ENCODE results near the gene TRIM28.

Gene TRIM28

DNA sequence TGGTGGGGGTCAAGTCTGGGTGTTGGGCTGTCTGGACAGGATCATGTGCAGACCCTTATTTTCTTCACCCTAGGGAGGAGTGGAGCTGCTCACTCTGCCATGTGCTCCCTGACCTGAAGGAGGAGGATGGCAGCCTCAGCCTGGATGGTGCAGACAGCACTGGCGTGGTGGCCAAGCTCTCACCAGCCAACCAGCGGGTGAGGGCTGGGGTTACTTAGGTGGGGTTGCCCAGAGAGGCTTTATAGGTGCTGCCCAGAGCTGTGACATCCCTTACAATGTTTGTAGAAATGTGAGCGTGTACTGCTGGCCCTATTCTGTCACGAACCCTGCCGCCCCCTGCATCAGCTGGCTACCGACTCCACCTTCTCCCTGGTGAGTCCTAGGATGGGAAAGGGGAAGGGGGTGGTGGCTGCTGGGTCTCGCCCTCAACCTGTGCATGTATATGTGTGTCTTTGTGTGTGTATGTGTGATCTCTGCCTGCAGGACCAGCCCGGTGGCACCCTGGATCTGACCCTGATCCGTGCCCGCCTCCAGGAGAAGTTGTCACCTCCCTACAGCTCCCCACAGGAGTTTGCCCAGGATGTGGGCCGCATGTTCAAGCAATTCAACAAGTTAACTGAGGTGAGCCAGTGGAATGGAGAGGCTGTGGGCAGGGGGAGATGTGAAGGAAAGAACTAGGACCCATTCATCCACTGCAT lies 5.9 kb downstream of the TRIM28 start:
- DNase-seq (ENCODE audit: low read depth) = no peak

- no peak for DNase-seq (ENCODE audit: low read depth)
These were observed 6.7 kb downstream of the TRIM28 start for GRCh38 chr19:58550362-58551122.

GRCh38 chr19:58551123-58551497 lies 7.2 kb downstream of the TRIM28 start:
- no peak for DNase-seq (ENCODE audit: low read depth)

DNA sequence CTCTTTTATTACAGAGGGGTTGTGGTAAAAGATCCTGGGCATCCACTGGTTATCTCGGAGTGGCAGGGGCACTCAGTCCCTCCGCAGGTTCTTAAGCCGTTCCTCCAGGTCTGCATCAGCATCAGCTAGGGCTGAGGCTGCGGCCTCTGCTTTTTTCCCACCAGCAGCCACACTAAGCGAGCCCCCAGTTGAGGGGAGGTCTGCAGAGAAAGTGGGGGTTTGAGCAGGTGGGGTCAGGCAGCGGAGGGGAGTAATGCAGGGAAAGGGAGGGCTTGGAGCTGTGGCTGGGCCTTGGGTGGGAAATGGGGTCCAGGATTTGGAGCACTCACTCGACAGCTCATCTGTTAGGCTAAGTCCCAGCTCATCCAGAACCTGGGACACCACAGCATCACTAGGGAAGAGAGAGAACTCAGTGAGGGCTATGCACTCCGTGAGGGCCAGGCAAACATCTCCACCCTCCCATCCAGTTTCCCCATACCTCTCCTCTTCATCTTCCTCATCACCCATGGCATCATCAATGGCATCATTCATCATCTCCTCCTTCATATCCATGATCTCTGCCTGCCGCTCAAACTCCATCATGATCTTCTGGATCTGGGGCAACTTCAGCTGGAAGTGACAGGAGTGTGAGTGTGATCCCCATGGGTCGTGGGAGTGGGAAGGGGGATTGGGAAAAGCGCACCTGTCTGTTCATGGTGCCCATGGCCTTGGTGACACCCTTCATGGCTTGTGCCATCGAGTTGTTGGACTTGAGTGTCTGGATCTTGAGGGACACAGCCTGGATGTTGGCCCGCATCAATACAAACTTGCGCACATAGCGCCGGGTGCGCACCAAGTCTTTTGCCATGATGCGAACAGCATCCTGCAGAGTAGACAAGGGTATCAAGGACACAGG lies 8.0 kb downstream of the TRIM28 start:
- DNase-seq (ENCODE audit: low read depth) = no peak

GRCh38 chr19:58552655-58553054 lies 8.8 kb downstream of the TRIM28 start:
- no peak for DNase-seq (ENCODE audit: low read depth)

- no peak for DNase-seq (ENCODE audit: low read depth)
These were observed 10.1 kb downstream of the TRIM28 start for GRCh38 chr19:58553799-58554493.

DNA sequence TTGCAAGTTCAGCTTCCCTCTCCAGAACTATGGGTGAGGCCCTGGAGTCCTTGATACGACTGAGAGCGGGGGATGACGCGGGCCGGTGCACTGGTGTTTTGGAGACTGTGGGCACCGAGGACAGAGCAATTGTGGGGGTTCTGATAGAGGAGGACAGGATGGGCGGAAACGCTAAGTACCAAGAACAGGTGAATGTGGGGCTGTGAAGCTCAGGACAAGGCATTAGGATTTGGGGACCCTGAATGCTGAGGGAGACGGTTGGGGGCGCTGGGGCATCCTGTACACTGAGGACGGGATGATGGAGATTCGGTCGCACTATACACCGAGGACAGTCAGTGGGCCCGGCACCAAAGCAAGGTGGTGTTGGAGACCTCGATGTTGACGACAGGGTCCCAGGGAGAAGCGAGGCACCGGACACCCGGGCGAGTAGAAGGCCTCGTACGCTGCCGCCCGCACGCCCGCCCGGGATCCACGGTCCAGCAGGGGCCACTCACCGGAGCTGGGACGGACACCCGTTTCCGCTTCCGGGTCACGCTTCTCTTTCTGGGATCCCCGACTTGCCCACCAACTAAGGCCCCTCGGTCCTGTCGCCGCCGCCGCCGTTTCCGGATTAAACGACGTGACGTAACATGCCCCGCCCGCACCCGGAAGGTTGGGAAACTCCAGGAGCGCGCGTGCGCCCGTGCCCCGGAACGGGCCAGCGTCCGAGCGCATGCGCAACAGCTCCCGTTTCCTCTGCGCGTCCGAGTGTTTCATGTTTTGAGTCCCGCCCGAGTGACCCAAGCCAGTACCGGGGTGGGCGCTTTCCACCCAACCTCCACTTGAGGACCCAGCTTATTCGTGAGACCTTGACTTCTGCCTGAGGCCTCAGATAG lies 10.9 kb downstream of the TRIM28 start, which contains the start of gene CHMP2A:
Gene CHMP2A, minus strand, starts transcription at position 612 of the 875 bp plus-strand sequence. CDS start 893 bp downstream, outside the sequence.
- peak; percentile 94 for DNase-seq (ENCODE audit: low read depth)

- DNase-seq (ENCODE audit: low read depth) = no peak
These were observed 11.6 kb downstream of the TRIM28 start for GRCh38 chr19:58555369-58555885.

DNA sequence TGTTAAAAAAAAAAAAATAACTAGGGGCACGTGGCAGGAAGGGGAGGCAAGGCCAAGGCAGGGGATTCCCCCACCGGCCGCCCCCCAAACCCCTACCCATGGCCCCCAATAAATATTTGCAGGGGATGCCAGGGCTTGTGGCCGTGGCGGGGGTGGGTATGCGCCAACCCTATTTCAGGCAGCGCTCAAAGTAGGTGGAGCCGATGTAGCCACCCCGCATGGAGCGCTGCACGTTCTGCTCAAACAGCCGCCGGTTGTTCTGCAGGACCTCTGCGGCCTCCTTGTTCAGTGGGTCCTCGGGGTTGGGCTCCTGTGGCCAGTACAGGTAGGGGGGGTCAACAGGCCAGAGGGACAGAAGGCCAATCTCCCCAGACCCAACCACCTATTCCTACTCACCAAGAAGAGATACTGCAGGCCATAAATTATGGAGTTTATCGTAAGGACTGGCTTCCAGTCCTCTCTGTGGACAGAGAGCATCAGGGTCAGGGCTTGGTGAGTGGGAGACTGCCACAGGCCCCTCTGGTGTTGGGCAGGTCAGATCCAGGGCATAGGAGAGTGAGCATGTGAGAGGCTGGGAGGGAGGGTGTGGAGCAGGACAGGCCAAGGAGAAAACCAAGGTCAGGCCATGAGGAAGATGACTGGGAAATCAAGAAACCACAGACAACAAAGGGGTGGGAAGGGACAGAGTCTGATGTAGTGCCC lies 12.2 kb downstream of the TRIM28 start:
- no peak for DNase-seq (ENCODE audit: low read depth)

DNA sequence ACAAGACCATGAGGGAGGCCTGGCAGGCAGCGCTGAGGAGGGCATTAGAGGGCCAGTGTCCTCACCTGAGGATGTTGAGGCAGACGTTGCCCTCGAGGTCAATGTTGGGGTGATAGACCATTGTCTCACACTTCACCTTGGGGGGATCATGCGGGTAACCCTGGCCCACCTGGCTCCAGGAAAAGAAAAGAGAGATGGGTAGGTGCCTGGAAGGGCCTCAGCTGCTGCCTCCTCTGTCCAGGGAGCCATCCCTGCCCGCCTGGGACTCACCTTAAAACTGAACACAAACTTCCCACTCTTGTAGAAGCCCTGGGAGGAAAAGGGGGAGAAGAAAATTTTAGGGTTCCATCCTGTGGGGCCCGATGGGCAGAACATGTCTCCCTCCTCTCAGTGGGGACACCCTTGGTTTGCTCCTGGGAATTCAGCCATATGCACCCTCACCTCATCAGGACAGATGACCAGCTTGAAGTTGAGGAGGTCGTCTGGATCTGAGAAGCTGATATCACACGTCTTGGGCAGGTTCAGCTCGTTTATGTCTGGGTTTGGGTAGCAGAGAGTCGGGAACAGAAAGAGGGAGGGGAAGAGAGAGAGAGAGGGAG lies 12.9 kb downstream of the TRIM28 start:
- no peak for DNase-seq (ENCODE audit: low read depth)

GRCh38 chr19:58557221-58558065 lies 13.6 kb downstream of the TRIM28 start:
- no peak for DNase-seq (ENCODE audit: low read depth)

DNA sequence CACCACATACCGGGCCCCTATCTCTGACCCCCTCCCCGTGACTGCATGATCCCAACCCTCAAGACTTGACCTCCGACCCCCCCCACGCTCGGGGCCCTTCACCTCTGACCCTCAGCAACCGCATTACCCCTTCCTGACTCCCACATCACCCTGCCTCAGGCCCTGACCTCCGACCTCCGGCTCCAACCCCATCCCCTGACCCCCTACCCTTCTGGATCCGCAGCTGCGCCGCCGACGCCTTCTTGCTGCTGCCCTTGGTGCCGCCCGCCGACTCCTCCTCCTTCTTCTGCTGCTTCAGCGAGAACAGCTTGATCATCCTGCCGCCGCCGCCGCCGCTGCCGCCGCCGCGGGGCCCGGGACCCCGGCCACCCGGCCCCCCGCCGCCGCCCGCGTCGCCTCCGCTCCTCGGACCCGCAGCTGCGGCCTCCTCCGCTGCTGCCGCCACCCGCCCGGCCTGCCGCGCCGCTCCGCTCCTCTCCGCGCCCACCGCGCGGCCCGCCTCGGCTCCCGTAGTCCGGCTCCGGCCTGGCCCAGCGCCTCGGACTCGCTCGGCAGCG lies 14.3 kb downstream of the TRIM28 start, which contains the start of gene UBE2M:
Gene UBE2M, minus strand, starts transcription at position 546 of the 557 bp plus-strand sequence. Its CDS starts 230 bp downstream, at position 316.
- peak; percentile 46 for DNase-seq (ENCODE audit: low read depth)

GRCh38 chr19:58558623-58559274 lies 14.9 kb downstream of the TRIM28 start:
- DNase-seq (ENCODE audit: low read depth) = peak; percentile 97

DNA sequence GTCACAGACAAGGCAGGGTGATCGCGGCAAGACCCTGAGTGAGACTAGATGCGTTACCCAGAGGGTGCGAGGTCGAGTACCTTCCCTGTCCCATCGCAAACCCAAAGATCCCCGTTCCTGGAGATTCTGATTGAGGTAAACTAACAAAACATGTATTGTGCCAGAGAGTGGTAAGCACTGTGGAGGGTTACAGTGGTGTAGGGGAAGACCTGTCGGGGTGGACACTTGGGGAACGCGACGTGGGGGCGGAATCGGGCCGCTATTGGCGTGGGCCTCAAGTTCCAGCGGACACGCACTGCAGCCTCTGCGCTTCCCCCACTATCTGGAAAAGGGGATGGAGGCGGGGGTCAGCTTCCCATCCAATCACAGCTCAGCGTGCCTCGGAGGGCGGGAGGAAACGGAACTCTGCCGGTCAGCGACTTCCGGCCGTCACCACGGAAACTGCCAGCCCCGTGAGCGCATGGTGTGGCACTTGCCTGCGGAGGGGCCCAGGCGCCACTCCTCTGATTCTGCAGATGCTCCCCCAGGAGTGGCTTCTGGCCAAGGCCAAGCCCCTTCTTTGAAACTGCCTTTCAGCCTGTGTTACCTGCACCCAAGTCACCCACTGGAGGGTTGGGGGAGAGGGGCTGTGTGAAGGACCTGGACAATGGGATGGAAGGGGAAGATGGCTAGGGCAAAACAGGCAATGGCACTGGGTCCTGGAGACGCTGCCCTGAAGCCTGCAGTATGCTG lies 15.6 kb downstream of the TRIM28 start:
- DNase-seq (ENCODE audit: low read depth) = peak; percentile 89

- DNase-seq (ENCODE audit: low read depth) = no peak
These were observed 16.4 kb downstream of the TRIM28 start for GRCh38 chr19:58560007-58560887.

GRCh38 chr19:58560921-58561320 lies 17.1 kb downstream of the TRIM28 start:
- no peak for DNase-seq (ENCODE audit: low read depth)

Measured in ELR (cell line).